Effector CD4-positive, alpha-beta T cell (primary cell): Measurements from ENCODE around the gene RNF212B.
"Not testable (repeated sequence)": the region's sequence is repeated elsewhere in the genome, so short reads cannot be mapped to it uniquely, and the experiment has no call there.

Experiments
- DNase-seq: peaks from one replicate; pipeline ENCODE4 v3.0.0-alpha.2; 2020

Gene RNF212B

DNA sequence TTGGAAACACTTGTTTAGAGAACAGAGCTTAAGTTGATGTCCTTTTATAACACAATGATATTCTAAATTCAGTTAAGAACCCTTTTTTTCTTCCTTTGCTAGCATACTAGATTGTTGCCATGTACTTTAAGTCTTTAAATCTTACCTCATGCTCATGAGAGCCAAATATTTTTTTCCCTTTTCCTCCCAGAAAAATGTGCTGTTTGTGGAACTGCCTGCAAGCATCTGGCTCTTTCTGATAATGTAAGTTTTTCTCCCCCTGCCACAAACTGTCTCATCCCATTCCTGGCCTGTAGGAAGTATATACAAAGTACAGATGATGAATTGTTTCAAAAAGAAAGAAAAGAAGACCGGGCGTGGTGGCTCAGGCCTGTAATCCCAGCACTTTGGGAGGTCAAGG, 5.3 kb downstream of the RNF212B start:
- DNase-seq, result no peak

DNA sequence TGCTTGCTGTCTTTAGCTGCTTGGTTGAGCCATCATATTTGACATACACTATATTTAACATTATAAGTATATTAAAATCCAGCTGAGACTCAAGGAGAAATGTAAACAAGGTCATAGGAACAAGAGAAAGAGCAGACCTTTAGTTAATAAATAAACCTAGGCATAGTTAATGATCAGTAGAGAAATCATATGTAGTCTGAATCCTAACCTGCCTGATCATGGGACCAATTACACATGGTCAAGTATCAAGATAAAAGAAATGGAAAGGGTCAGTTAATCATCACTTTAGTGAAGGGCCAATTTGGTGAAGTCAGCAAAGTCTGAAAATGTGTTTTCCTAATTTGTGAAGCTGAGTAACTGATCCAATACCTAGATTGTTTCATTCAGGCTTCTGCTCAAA, 7.5 kb downstream of the RNF212B start:
- no peak for DNase-seq

DNA sequence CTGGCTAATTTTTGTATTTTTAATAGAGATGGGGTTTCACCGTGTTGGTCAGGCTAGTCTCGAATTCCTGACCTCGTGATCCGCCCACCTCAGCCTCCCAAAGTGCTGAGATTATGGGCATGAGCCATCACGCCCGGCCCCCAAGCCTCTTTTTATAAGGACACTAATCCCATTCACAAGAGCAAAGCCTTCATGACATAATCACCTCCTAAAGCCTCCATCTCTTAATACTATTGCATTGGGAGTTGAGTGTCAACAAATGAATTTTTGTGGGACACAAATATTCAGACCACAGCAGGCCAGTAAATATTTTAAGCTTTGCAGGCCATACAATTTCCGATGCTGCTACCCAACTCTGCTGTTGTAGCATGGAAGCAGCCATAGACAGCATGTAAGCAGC, 10.9 kb downstream of the RNF212B start:
- DNase-seq, result no peak

DNA sequence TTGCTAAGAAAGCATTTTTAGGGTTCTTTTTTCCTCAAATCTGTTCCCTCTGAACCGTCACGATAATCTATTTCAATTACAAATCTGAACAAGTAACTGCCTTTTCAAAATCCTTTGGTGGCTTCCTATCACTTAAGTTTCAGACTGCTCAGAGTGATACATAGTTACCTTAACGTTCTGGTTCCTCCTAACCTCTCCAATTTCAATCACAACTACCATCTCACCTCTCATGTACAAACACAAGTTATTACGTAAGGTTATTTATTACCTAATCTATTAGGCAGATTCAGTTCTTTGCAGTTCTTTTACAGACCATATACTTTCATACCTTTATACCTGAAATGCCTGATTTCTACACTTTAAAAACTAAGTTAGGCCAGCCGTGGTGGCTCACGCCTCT, 12.1 kb downstream of the RNF212B start:
- no peak for DNase-seq

DNA sequence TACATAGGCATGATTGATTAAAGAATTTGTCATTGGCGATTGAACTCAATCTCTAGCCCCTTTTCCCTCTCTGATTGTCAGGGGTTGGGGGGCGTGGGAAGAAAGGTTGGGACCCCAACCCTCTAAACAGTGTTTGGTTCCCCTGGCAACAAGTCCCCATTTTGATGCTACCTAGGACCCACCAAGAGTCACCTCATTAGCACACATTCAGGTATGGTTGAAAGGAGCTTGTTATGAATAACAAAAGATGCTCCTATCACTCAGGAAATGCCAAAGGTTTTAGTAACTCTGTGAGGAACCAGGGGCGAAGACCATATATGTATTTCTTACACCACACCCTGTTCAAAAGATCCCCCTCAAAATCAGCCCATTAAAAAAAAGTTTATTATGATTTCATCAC, 14.3 kb downstream of the RNF212B start:
- DNase-seq, result no peak

DNA sequence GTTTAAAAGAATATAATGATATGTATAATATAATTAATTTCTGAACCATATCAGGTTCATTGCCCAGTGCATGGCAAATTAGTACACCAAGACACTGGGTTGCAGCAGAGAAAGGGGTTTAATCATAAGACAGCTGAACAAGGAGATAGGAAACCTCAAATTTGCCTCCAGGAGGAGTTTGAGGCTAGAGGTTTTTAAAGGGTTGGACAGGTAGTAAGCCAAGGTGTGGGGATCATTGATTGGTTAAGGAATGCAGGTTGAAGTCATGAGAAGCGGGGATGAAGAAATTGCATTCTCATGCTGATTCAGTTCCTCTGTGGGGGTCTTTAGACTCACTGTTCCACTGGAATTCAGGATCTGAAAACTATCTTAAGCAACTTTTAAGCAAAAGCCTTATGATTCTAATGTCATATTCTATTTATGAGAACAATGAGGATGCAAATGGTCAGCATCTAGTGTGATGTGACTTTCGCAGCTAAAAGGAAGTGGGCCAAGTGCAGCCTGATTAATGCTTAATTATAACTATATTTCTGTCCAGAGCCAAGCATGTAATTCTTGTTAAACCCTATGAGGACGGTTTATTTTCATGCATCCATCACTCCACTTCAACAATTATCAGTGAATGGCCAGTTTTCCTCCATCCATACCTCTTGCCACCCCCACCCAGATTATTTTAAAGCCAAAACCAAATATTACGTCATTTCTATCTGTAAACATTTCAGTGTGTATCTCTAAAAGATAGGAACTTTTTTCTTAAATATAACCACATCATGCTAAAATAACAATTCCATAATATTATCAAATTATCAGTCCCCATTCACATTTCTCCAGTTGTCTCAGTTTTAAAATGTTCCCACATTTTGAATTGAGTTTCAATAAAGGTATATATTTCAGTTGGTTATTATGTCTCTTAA, 14.9 kb downstream of the RNF212B start:
- no peak for DNase-seq

DNA sequence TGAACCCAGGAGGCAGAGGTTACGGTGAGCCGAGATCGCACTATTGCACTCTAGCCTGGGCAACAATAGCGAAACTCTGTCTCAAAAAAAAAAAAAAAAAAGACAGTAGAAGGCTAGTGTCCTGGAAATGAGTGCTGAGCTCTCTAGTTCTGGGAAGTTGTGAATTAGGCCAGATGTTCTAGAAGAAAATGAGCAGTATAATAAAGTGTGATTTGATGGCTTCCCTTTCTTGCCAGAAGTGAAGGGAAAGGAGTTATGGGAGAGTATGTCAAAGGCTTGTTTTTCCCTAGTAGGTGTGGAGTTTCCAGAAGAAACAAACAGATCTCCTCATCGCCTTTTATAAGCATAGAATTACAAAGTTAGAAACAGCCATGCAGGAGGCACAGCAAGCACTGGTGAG, 20.5 kb downstream of the RNF212B start:
- DNase-seq, result no peak

DNA sequence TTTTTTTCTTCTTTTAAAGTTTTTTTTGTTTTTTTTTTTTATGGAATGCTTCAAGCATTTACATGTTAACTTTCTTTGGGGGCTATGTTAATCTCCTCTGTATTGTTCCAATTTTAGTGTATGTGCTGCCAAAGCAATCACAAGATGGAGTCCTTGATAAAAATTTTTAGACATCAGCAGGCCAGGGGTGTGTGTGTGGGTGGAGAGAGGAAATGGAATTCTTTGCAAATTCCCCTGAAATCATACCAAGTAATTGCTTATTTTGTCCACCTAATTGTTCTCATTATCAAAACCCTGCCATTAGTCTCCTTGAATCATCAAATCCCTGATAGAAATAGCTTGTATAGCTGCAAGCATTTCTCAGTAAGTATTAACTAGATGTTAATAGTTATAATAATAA, 21.7 kb downstream of the RNF212B start:
- no peak for DNase-seq

DNA sequence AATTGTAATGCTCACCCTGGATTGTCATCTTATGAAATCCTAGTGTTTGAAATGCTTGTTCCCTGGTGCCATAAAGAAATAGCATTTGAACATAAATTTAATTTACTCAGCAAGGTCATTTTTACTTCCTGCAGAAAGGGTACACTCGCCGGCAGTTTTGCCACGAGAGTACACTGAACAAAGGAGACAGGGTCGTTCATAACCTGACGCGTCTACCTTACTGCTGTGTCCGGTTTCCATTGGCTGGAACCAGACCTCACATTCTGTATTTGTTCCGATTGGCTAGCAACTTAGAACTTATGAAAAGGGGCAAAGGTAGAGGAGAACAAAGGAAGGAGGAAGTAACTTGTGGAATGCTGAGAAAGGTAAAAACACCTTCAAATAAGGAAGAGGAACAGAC, 23.1 kb downstream of the RNF212B start:
- DNase-seq, result not testable (repeated sequence)

DNA sequence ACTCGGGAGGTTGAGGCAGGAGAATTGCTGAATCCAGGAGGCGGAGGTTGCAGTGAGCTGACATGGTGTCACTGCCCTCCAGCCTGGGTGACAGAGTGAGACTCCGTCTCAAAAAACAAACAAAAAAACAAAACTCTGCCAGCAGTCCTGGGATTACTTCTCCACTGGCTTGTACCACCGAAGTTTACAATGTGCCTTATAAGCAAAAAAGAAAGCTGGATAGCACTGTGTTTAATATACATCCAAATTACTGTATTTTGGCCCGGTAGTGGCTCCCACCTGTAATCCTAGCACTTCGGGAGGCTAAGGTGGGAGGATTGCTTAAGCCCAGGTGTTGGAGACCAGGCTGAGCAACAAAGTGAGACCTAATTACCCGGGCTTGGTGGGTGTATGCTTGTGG, 31.5 kb downstream of the RNF212B start:
- no peak for DNase-seq

DNA sequence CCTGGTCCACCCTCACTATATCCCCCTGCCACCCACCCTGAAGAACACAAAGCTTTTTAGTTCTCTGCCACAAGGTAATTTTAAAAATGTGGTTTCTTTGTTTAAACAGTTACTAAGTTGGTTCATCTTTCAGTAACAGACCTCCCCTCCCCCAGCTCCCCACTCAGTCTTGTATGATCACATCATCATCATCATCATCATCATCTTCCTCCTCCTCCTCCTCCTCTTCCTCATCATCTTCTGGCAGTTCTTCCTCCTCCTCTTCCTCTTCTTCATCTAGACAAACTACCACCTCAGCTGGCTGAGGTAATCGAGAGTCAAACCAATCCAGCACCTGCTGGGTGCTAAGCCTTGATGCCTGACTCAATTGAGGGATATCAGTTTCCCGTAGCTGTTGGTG, 37.7 kb downstream of the RNF212B start:
- no peak for DNase-seq

DNA sequence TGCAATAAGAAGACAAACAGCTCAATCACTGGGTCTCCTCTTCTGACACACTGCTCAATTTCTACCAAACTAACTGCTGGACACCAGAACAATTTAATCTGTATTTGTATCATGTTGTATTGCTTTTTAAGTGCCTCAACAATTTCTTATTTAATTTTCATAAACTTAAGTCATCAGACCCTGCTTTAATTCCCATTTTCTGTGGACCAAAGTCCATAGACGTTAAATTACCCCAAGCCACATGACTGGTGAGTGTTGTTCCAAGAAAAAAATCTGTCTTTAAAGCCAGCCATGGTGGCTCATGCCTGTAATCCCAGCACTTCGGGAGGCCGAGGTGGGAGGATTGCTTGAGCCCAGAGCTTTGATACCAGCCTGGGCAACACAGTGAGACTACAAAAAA, 39.5 kb downstream of the RNF212B start:
- no peak for DNase-seq

DNA sequence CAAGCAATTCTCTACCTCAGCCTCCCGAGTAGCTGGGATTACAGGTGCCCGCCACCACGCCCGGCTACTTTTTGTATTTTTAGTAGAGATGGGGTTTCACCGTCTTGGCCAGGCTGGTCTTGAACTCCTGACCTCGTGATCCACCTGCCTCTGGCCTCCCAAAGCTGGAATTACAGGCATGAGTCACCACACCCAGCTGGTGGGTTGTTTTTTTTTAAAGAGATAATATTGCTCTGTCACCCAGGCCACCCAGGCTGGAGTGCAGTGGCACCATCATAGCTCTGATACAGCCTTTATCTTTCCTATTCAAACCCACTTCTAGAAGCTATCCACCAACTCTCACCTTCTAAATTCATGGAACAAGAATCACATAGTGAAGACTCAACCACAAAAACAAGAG, 40.2 kb downstream of the RNF212B start:
- not testable (repeated sequence) for DNase-seq

DNA sequence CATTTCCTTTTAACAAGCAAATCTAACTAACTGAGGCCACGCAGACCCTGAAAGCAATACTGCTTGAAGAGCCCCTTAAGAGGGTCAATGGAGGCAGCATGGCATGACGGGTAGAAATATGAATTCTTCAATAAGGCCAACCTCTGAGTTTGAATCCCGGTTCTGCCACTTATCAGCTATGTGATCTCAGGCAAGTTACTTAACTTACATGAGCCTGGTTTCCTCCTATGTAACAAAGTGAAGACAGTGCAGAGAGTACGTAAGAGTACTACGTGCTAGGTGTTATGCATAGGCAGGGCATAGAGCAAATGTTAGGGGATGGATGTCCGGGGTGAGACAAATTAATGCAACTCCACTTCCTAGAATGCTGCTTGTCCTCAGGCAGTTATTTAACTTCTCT, 43.5 kb downstream of the RNF212B start:
- DNase-seq, result no peak

DNA sequence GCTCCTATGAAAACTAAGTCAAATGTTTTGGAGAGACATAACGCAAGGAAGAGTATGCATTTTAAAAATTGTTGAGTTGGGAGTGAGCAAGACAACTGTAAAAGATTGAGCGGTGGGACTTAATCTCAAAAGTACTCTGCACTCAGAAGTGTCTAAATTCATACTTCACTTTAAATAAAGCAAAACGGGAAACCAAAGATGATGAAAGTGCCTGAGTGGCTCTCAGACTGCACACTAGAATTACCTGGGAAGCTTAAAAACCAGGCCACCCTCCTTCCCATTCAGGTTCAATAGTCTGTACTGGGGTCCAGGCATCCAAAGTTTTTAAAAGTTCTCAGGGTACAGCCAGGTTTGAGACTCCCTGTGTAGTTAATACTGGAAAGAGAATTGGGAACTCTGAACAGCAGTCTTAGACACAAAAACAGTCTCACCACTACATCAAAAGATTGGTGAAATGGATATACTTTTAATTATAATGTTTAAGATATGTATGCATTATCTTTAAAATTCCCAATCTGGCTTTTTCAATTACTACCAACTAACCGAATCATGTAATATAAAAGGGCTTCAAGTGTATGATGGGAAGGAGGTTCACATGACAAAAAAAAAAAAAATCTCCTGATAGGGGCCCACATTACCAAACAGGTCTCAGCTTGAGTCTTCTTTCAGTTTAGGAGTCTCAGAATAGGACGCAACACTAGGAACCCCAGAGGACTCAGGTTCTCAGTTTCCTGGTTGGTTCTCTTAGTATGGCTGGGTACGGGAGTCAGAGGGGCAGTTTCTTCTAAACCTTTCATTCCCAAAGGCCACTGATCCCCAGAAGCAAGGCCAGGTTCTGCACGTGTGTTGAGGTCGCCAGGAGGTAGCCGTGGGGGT, 47.2 kb downstream of the RNF212B start:
- DNase-seq, result no peak

DNA sequence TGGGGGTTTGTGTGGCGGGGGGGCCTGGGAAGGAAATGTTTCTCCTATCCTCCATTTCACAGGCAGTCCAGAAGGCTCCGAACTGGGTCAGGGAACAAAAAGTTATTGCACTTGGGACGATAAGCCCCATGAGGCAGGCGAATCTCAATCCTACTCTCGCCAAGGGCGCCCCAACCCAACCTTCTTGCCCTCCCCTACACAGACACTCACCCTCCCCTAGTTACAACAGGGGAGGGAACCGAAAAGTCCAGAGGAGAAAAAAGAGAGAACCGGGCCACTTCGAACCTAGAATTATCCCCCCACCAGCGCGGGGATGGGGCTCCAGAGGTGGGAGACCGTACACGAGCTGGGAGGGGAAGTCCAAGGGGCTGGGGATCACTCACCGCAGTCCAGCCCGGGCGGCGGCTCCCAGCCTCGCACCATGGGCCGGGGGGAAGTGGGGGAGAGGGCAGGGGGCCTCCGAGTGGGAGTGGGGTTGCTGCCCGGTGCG, 47.8 kb downstream of the RNF212B start:
- no peak for DNase-seq

DNA sequence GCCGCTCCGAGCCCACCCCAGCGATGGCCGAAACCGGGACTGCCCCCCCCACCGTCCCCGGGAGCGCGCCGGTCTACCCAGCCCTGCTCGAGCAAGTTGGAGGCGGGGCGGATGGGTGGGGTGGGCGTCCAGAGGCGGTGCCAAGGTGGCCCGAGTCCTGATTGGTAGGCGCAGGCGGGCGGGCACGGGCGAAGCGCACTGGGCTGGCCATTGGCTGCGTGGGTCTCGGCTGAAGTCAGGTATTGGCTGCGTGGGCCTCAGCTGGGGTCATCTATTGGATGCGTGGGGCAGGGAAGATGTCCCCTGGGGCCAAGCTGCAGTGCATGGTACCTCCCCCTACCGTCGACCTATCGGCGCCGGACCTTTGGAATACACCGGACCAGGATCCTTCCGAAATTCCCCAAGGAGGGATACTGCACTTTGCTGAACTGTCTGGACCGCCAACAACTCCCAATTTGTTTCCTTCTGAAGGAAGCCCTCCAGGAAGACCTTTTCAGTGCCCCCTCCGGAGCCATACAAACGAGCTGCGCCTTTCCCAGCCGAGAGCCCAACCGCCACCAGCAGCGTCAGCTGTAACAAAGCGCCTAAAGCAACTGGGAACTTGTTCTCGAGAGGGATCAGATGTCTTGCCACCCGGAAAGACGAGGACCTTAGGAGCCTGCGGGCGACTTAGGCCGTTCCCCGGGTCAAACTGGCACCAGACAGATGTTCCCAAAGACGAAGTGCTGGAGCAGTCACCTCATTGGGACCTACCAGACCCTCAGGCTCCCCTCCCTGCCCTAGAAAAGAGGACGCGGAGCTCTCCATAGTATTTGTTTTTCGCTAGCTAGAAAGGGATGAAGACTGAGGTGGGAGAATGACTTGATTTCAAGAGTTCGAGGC, 48.5 kb downstream of the RNF212B start, which contains the start of gene HOMEZ:
Gene HOMEZ (minus strand): TSS at position 113 of the 882 bp plus-strand sequence. CDS start 180 bp downstream, outside the sequence.
- peak; percentile 96 for DNase-seq

DNA sequence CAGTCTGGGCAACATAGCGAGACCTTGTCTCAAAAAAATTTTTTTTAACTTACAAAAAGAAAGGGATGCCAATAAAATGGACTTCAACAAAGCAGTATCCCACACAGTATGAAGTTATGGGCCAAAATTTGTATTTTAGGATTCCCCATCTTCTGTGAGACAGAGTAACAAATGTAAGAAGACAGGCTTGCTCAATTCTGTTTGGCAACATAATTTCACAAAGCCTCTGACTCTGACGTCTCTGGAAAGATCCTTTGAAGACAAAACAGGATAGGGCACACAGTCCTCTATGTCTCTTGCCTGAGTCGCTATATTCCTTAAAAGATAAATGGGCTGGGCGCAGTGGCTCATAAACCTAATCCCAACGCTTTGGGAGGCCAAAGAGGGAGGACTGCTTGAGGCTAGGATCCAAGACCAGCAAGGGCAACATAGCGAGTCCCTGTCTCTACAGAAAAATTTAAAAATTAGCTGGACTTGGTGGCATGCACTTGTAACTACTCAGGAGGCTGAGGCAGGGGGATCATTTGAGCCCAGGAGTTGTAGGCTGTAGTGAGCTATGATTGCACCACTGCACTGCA, 49.3 kb downstream of the RNF212B start:
- no peak for DNase-seq

DNA sequence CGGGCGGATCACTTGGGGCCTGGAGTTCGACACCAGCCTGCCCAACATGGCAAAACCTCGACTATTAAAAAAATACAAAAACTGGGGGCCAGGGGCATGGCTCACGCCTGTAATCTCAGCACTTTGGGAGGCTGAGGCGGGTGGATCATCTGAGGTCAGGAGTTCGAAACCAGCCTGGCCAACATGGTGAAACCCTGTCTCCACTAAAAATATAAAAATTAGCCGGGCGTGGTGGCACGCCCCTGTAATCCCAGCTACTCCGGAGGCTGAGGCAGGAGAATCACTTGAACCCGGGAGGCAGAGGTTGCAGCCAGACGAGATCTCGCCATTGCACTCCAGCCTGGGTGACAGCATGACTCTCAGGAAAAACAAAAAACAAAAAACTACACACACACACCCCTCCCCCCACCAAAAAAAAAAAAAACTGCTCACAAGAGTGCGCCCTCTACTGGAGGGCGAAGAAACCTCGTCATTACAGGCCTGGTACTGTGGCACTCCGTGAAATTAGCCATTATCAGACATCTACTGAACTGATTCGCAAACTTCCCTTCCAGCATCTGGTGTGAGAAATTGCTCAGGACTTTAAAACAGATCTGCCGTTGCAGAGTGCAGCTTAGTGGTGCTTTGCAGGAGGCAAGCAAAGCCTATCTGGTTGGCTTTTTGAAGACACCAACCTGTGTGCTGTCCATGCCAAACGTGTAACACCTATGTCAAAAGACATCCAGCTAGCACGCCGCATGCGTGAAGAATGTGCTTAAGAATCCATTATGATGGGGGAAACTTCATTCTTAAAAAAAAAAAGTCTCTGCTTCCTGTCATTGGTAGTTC, 57.2 kb downstream of the RNF212B start:
- DNase-seq, result peak; percentile 40

DNA sequence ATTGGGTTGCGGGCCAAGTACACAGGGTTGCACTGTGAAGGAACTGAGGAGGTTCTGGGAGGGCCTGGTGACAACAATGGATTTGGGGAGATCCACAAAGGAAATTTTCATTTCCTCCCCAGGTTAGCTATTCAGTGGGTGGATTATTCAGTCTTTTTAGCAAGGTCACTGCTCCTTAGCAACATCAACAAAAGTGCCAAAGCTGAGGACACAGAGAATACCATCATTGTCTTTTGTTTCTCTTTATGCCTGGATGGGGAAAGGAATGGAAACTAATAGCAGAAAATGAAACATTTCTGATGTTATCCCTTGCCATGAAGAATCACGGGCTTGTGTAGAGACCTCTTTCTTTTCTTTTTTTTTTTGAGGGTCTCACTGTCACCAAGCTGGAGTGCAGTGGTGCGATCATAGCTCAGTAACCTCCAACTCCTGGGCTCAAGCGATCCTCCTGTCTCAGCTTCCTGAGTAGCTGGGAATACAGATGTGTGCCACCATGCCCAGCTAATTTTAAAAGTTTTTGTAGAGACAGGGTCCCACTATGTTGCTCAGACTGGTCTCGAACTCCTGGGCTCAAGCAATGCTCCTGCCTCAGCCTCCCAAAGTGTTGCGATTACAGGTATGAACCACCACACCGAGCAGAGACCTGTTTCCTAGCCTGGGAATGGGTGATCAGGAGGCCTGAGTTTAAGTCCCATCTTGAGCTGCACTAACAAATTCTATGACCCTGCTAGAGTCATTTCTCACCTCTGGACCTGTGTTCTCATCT, 58.5 kb downstream of the RNF212B start:
- no peak for DNase-seq
